Measurements from ENCODE around the gene CGB2. TPM values are rescaled to one million over a fixed set of nuclear protein-coding genes. Genes with fewer than 3 reads are reported as not detected.

The CGB2 gene
- total RNA-seq, 1 donor from 2014 or later: 0.52 TPM

- FAIRE-seq (no peak), DNase-seq (ENCODE audit: low read depth) (no peak)
- Histone ChIP-seq H3K9me3 (ENCODE audit: insufficient read depth, low read depth, low read length) (no peaks in the 10 kb centered on the region), H3K4me3 (ENCODE audit: insufficient read depth, low read depth, low read length) (peak overlapping the region; percentile 80), H3K79me2 (ENCODE audit: insufficient read depth, low read length) (peaks cover 68% of the 10 kb centered on the region), H3K27ac (ENCODE audit: low read depth, low read length) (peak overlapping the region; percentile 72), H3K9ac (ENCODE audit: low read length) (peak overlapping the region; percentile 92), H2AFZ (ENCODE audit: low read depth, low read length) (peak overlapping the region; percentile 63), H3K36me3 (ENCODE audit: insufficient read depth, low read length) (peaks cover 3% of the 10 kb centered on the region), H3K27me3 (ENCODE audit: insufficient read depth, low read length) (no peaks in the 10 kb centered on the region), H3K4me1 (ENCODE audit: insufficient read depth, low read length) (peaks cover 23% of the 10 kb centered on the region), H4K20me1 (ENCODE audit: insufficient read depth, low read length) (peaks cover 38% of the 10 kb centered on the region), H3K4me2 (ENCODE audit: low read length) (peak overlapping the region; percentile 93)
- Mint-ChIP-seq H3K36me3 (ENCODE audit: low read depth, unreplicated experiment) (peaks cover 6% of the 10 kb centered on the region), H3K4me1 (ENCODE audit: low read depth, unreplicated experiment) (peaks cover 25% of the 10 kb centered on the region), H3K27ac (ENCODE audit: unreplicated experiment) (peak overlapping the region; percentile 97), H3K9me3 (ENCODE audit: unreplicated experiment) (peaks cover 2% of the 10 kb centered on the region), H3K4me3 (ENCODE audit: unreplicated experiment) (peak overlapping the region; percentile 99), H3K27me3 (ENCODE audit: low read depth, unreplicated experiment) (no peaks in the 10 kb centered on the region)
- TF ChIP-seq CTCF (IDR thresholded peaks at IDR 0.05; ENCODE audit: insufficient read depth, low read depth, low read length) (no peak), EZH2 (IDR thresholded peaks at IDR 0.05; ENCODE audit: insufficient read depth, low read length) (no peak)
Observed at GRCh38 chr19:48992581-48993174, 39.0 kb upstream of the CGB2 start.

- H3K27me3 ChIP-seq (ENCODE audit: insufficient read depth, low read length): no peaks in the 10 kb centered on the region
- H3K36me3 ChIP-seq (ENCODE audit: insufficient read depth, low read length): no peaks in the 10 kb centered on the region
- no peaks in the 10 kb centered on the region for H3K9me3 ChIP-seq (ENCODE audit: insufficient read depth, low read depth, low read length)
- peaks cover 2% of the 10 kb centered on the region for H3K9me3 Mint-ChIP-seq (ENCODE audit: unreplicated experiment)
- H3K4me3 ChIP-seq (ENCODE audit: insufficient read depth, low read depth, low read length): peak within 1 kb of the TSS; percentile 80
- H3K4me2 ChIP-seq (ENCODE audit: low read length): peak within 1 kb of the TSS; percentile 93
- peak; percentile 96 for DNase-seq (ENCODE audit: low read depth)
- H3K36me3 Mint-ChIP-seq (ENCODE audit: low read depth, unreplicated experiment): peaks cover 7% of the 10 kb centered on the region
- H3K27me3 Mint-ChIP-seq (ENCODE audit: low read depth, unreplicated experiment): no peaks in the 10 kb centered on the region
- H4K20me1 ChIP-seq (ENCODE audit: insufficient read depth, low read length): peaks cover 44% of the 10 kb centered on the region
- H3K27ac ChIP-seq (ENCODE audit: low read depth, low read length): peak within 1 kb of the TSS; percentile 83
- peak within 1 kb of the TSS; percentile 78 for H2AFZ ChIP-seq (ENCODE audit: low read depth, low read length)
- H3K4me1 ChIP-seq (ENCODE audit: insufficient read depth, low read length): peaks cover 23% of the 10 kb centered on the region
- peak within 1 kb of the TSS; percentile 99 for H3K4me3 Mint-ChIP-seq (ENCODE audit: unreplicated experiment)
- FAIRE-seq: peak; percentile 56
- peak; percentile 63 for TF ChIP-seq CTCF (IDR thresholded peaks at IDR 0.05; ENCODE audit: insufficient read depth, low read depth, low read length)
- no peak for TF ChIP-seq EZH2 (IDR thresholded peaks at IDR 0.05; ENCODE audit: insufficient read depth, low read length)
- peak within 1 kb of the TSS; percentile 97 for H3K27ac Mint-ChIP-seq (ENCODE audit: unreplicated experiment)
- peak within 1 kb of the TSS; percentile 93 for H3K9ac ChIP-seq (ENCODE audit: low read length)
- H3K4me1 Mint-ChIP-seq (ENCODE audit: low read depth, unreplicated experiment): peaks cover 31% of the 10 kb centered on the region
- peaks cover 74% of the 10 kb centered on the region for H3K79me2 ChIP-seq (ENCODE audit: insufficient read depth, low read length)
Observed at GRCh38 chr19:48993175-48994034, 38.3 kb upstream of the CGB2 start, which contains the start of the genes GYS1 and RUVBL2. GYS1 (minus strand) TSS chr19:48993309; CDS start chr19:48993112, 197 bp downstream. RUVBL2 (plus strand) TSS chr19:48993887; CDS start chr19:48993912, 25 bp downstream.
